ENCODE data around the gene UFD1.

UFD1 gene

DNA sequence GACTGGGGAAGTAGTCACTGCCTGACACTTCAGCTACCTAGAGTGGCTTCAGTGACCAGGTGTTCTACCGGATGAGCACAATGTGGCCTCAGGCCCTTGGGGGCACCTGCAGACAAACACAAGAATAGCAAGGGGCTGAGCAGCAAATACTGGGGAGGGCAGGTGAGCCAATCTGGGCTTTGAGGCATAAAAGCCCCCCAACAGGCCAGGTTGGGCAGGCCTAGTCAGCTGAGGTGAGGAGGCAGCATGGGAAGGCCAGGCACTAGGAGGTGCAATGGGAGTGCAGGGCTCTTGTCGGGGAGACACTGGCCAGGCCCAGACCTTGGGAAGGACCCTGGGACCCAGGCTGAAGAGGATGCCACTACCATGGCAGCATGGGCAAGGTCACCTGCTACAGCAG, 9.0 kb downstream of the UFD1 start:
- DNase-seq (ENCODE audit: low read depth): no peak

DNA sequence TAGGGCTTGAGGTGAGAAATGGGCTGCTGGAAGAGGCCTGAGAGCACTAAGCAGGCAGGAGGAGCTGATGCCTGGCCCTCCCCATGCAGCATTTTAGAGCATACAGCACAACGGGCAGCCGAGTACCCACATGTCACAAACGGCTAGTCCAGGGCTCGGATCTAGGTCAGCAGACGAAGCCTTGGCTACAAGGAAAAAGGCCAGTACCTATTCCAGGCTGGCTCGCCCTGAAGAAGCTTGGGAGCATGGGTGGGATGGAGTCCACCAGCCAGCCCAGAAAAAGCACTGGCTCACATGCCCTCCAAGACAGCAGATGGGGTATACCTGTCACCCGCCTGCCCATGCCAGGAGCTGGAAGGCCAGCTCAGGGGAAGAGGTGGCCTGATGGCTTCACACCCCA, 9.6 kb downstream of the UFD1 start:
- no peak for DNase-seq (ENCODE audit: low read depth)

DNA sequence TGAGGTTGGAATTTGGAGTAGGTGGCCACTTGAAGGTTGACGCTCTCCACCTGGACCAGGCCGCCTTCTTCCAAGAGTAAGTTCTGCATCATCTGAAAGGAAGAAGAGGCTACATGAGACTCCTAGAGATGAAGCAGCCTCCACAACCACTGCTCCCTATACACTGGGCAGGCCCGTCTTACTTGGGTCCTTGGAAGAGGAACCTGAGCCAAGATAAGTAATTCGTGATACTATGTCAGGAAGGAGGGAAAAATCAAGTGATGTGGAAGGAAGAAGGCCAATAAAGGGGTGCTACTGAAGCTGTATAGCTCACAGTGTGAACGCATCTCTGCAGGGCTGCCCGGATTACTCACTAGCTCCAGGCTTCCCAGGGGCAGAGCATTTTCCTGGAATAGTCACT, 11.1 kb downstream of the UFD1 start:
- no peak for DNase-seq (ENCODE audit: low read depth)

DNA sequence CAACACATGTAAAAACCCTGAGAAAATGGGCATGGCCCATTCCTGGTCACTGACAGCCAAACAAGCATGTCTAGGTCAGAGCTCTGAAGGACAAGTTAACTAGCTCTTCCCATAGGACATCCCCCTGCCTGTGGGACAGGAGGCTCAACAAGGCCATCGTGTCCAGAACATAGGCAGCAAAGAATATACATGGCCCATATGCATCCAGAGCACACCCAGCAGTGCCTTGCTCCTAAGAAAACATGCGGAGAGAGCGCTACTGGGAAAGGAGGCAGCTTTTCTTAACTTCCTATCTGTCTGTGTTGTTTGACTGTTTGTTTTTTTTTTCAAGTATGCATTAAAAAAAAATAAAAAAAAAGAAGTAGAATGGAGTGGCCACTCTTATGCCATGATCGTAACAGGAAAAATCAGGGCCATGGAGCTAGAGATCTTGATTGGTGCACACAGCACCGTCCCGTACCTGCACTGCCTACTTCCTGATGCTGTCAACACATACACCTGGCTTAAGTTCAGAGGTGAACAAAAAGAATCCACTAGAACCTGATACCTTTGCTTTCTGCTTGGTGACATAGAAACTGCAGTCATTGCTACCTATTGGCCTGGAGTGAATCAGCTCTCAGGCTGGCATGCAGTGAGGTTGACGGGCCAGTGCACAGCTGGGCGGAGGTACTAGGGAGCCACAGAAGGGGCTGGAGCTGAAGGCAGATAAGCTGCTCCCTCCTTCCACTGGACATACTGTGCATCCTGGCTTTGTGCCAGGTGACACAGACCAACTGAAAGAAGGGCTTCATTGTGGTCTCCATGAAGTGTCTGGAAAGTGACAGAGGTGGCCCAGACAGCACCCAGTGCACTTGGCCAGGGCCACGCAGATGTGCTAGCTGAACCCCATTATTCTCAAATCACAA, 11.9 kb downstream of the UFD1 start:
- DNase-seq (ENCODE audit: low read depth): no peak

DNA sequence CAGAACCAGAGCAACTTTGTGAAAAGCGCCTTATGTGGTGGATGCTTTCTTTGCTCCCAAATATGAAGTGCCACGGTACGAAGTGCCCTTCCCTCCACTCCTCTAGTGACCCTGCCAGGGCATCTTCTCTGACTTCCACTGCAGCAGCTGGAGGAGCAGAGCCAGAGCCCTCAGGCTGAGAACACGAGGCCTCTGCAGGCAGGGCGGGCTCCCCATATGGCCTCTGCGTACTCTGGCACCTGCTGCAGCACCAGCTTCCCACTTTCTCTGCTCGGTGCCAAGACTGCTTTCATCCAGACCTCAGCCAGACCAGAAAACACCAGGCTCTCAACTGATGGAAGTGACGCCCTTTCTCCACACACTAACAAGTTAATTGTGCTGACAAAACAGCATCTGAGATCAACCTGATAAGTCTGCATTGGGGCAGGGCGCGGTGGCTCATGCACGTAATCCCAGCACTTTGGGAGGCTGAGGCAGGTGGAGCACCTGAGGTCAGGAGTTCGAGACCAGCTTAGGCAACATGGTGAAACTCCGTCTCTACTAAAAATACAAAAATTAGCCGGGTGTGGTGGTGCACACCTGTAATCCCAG, 12.8 kb downstream of the UFD1 start:
- no peak for DNase-seq (ENCODE audit: low read depth)

DNA sequence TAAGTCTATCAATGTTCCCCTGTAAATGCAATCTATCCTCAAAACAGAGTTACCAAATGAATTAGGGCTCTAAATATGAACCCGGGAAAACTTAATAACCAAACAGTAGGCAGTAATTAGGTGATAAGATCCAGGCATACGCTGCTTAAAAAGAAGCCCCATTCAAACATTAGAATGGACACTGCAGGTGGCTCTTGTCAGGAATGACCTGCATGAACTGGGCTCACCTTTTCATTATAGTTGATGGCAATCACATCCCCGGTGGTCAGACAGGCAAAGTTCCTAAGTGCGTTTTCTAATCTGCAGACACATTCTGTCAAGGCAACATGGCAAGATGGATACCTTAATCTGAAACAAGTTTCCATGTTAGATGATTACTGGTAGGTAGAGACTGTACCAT, 14.0 kb downstream of the UFD1 start:
- no peak for DNase-seq (ENCODE audit: low read depth)

DNA sequence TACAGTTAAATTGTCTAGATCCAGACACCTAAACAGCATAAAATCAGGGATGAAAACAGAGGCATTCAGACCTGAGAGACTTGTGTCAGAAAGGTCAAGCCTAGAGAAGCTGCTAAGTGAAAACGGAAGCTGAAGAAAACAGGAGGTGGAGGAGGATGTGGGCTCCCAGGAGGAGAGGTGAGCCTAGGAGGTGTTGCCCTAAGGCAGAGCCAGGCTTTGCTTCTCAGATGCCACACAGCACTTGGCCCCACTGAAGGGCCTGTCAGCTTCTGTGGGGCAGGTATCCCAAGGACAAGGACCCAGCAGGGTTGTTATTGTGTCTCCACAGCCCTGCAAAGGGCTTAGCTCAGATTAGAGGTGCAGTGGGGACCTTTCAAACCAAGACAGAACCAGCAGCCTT, 14.4 kb downstream of the UFD1 start:
- no peak for DNase-seq (ENCODE audit: low read depth)

DNA sequence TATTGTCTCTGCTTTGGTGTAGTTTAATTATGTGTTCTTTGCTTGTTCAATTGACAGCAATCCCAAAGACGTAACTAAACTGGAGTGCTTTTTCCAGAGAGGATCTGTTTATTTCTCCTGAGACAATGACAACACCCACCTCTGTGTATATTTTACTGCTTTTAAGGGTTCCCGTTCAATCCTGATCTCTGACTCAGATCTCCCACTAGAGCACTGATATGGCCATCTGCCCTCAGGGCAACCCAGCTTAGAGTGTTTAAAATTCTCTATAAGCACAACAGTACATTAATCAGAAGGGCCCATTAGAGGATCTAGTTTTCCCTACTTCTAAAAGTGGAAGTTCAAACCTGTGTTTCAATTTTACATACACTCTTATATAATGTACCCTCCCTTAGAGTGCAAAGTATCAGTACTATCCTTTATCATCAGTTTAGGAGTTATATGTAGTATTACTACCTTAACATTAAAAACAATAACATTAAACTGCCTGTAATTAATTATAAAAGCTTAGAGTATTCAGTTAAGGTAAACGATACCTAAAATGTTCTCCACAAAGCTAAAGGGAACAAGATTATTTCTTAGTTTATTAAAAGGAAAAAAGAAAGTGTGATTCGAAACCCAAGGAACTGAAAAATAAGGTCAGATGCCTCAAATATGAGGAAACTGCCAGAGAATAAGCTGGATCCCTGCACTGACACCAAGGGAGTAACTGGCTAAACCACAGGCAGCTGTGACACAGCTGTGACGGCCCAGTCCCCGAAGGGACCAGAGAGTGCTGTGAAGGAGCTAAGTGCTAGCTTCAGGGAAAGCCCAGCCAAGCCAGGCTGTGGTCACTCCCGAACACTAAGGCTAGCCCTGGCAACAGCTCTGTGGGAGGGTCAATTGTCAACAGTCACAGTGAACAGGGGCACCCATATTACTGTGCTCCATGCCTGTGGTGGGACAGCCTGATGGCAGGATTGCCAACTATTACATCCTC, 15.2 kb downstream of the UFD1 start:
- DNase-seq (ENCODE audit: low read depth): no peak

DNA sequence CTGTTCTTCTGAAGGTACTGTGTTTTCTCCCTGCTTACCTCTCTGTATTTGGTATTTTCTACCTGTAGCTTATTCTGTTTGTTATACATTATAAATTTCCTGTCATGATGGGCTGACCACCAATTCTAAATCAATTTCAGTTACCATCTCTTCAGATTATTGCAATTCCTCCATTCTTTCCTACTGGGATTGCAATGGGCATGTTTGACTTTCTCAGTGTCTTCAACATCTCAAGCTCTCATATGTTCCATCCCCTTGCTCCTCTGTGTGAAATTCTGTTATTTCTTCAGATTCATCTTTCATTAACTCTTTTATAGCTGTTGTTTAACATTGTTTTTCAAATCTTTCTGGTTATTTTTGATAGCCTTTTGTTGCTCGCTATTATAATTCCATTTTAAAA, 16.0 kb downstream of the UFD1 start:
- DNase-seq (ENCODE audit: low read depth): no peak

DNA sequence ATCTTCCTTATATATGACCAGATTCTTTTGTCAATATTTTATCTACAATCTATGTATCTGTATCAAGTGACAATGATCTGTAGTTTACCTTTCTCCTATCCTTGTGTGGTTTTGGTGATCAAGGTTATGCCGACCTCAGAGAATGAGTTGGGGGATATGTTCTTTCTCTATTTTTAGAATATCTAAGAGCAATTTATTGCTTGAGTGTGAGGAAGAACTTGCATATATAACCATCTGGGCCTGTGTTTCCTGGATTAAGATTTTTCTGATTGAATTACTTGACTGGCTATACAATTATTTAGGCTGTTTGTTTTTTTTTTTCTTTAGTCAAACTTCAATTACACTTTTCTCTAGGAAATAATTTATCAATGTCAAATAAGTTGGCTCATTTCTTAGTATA, 17.5 kb downstream of the UFD1 start:
- no peak for DNase-seq (ENCODE audit: low read depth)

DNA sequence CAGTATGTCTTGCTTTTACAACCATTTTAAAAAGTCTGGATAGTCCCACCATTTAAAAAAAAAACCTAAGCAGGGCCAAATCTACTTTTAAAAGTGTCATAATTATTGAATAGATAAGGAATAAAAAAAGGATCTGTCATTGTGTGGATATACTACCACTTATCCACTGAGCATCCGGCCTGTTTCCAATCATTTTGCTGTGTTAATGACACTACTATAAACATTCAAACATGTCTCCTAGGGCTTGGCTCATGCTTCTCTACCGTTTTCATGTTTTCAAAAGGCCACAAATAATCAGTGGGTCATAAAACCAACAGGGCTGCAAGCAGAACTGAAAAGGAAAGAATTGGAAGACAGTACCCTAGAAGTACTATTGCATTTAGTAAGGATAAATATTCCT, 19.0 kb downstream of the UFD1 start:
- DNase-seq (ENCODE audit: low read depth): no peak

DNA sequence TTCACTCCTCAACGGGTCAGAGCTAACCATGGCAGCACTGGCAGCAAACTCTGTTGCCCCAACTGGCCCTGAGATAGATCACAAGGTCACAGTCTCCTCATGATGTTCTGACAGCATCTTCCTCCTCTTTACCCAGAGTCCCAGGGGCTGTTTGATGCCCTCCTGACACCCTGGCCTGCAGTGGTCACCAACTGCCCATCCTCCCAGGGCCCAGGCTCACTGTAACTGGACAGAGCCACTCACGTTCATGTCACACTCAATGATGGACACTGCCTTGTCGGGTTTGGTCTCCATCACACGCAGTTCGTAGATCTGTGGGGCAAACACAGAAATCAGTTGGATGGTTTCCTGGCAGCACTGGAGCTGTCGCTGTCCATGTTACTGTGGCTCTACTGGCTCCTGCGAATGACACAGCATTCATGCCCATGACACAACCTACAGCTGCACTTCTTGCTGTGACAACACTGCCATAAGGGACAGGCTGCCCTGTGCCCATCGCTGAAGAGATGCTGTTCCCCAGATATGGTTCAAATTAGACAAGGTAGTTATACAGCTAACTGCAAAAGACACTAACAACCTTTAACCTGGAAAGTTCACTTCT, 21.1 kb downstream of the UFD1 start:
- DNase-seq (ENCODE audit: low read depth): no peak

DNA sequence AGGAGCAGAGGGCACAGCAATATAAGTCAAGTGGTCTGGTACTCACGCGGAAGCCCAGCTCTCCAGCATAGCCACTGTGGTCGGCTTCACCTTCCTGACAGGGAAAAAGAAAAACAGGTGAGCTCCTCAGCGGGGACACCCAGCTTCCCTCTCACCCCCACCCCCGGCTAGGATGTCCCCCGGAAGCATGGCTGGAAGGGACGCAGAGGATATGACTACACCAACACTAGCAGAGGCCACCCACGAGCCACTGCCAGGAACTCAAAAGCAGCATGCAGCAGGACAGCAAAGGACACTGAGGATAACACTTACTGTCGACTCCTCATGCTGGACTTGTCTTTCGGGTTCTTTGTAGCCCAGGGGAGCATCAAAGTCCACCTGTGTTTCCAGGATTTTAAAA, 22.5 kb downstream of the UFD1 start:
- no peak for DNase-seq (ENCODE audit: low read depth)

DNA sequence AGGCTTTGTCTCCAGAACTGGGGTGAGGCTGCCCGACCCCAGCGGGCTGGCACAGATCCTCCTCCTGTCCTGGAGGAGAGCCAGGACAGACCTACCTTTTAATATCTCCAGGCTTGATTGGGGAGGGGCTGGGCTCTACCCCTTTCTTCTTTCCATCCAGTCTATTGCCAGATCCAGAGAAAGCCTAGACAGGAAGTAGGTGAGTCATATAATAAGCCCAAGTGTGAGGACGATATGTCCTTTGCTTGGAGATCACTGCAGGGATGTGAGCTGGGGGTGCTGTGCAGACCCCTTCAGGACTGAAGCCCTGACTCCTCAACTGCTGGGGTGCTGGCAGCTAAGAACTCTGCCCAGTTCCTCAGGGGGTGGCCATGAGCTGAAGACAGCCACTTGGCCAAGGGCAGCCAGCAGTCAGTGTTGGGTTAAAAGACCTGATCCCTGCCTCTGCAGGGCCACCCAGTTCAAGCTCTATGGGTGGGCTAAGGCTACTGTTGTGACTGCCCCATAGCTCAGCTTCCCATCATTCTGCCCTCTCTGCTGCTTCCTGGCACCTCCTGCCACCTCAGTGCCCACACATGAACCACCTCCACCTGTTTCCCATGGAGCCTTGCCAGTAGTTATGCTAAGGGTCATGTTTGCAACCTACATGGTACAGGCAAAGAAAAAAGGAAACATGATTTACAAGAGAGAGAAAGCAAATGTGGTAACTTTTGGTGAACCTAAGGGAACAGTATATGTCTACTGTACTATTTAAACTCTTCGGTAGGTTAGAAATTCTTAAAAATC, 23.2 kb downstream of the UFD1 start:
- DNase-seq (ENCODE audit: low read depth): no peak

DNA sequence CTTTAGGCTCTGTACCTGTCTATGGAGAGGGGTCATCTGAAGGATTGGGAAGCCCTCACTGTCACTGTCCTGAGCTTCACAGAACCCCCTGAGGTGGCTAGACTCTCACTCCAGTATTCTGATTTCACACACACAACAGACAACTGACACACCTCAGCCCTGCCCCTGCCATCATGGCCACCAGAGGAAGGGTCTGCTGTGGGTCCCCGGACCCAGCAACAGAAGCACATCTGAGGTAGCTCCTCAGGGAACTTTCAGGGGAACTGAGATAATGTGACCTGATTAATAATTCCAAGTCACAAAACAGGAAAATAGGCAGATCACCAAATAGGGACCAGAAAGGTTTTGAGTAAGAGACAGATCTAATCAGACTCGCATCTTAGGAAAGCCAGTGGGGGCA, 24.0 kb downstream of the UFD1 start:
- no peak for DNase-seq (ENCODE audit: low read depth)

DNA sequence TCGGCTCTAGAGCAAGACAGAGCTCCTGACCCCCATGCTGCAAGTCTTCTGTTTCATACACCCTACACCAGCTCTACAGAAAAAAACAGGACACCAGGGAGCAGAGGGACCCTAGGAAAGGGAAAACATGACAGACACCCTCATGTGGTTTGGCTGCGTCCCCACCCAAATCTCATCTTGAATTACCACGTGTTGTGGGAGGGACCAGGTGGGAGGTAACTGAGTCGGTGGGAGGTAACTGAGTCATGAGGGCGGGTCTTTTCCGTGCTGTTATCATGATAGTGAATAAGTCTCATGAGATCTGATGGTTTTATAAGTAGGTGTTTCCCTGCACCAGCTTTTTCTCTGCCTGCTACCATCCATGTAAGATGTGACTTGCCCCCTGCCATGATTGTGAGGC, 24.8 kb downstream of the UFD1 start:
- no peak for DNase-seq (ENCODE audit: low read depth)

DNA sequence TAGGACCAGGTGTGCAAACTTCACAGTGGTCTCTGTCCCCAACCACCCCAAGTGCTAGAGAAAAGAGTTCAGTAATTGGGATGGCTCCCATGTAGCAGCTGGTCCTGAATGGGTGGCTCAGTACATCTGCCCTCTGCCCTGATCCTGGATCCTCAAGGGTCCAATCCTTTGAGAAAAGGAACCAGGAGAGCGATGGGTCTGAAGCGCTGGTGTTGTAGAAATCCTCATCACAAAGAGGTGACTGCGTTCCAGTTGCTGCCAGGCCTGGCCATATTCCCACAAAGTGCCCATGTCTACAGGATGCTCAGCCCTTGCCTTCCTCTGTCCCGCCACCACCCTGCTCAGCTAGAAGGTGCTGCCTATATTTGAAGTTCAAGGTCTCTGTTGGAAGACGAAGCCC, 25.3 kb downstream of the UFD1 start:
- DNase-seq (ENCODE audit: low read depth): no peak

DNA sequence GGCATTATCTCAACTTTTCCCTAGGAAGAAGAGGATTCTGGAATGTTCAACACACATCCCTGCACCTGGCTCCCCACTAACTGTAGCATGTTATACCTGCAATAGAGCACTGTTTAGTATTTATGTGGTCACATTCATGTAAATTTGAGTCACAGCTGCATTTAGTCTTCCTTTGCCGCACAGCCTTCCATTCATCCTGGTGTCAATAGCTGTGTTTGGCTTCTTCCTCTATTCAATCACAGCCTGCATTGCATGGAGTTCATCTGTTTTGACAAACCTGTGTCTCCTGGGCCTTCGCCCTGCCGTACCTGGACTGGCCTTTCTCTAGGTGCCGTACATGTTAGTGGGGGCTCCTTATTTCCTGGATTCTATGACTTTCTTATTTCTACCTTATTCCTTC, 27.4 kb downstream of the UFD1 start:
- DNase-seq (ENCODE audit: low read depth): no peak

DNA sequence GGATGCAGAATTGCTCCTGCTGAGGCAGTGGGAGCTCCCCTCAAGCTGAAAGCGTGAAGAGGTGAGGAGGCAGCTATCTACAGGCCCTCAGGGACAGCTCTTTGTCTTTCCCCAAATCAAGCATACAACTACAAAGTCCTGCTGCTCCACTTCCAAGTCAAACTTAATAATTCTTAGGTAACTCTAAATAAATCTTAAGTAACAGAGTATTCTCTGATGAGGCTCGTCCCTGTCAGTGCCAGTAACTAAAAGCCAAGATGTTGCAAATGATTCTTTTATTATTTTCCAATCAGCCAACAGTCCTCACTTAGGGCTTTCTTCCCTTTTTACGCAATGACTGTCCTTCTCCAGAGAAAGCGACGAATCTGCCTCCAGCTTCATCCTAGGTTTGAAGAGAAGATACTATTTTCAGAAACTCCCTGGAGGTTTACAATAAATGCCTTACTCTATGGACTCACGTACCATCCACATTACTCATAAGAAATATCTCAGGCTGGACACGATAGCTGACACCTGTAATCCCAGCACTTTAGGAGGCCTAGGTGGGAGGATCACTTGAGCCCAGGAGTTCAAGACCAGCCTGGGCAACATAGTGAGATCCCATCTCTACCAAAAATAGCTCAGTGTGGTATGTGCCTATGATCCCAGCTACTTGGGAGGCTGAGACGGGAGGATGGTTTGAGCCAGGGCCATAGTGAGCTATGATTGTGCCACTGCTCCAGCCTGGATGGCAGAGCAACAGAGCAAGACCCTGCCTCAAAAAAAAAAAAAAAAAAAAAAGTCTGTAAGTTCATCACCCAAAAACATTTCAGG, 28.4 kb downstream of the UFD1 start:
- DNase-seq (ENCODE audit: low read depth): no peak

DNA sequence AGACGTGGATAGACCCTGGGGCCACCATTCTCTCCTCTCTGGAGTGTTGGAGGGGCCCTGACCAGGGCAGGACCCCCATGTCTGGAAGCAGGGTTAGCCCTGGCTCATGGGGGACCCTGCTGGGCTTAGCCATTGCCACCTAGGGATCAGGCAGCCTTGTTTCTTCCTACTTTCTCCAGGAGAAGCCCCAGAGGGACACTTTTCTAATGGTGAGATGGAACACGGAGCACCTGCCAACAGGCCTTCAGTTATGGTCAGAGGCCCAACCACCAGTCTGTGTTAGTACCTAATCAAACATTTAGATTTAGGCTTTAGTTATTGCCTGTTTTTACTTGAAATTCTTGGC, 29.6 kb downstream of the UFD1 start:
- DNase-seq (ENCODE audit: low read depth): no peak

All from activated T-cell treated with anti-CD3 and anti-CD28 coated beads for 48 hours (primary cell).